Ascending aorta (tissue), 2 donors: Measurements from ENCODE around the gene RAB15. TPM values are rescaled to one million over a fixed set of nuclear protein-coding genes. Genes with fewer than 3 reads are reported as not detected.

ENCODE experiments used
- DNase-seq, 2 donors: peaks; one replicate each; pipeline ENCODE4 v3.0.0-alpha.2; 2019; ENCODE audit warnings: low spot score in 2 of 2
- H3K27ac ChIP-seq, 2 donors: fragments of 200-600 bp; sonication (generic); one replicate each; pipeline ENCODE4 v1.5.1; 2016 to 2017; ENCODE audit warnings: mild to moderate bottlenecking in 1 of 2
- H3K27me3 ChIP-seq: fragments of 200-600 bp; sonication (generic); one replicate; pipeline ENCODE4 v1.5.1; 2017
- H3K36me3 ChIP-seq, 2 donors: fragments of 200-600 bp; sonication (generic); one replicate each; pipeline ENCODE4 v1.5.1; 2016
- H3K4me1 ChIP-seq, 2 donors: fragments of 200-600 bp; sonication (generic); one replicate each; pipeline ENCODE4 v1.5.1; 2016 to 2017; ENCODE audit warnings: mild to moderate bottlenecking in 1 of 2
- H3K4me3 ChIP-seq, 2 donors: fragments of 200-600 bp; sonication (generic); one replicate each; pipeline ENCODE4 v1.5.1; 2016 to 2017; ENCODE audit warnings: mild to moderate bottlenecking in 1 of 2
- H3K9me3 ChIP-seq, 2 donors: fragments of 200-600 bp; sonication (generic); one replicate each; pipeline ENCODE4 v1.5.1; 2016
- intact Hi-C: fragments of 100-400 bp; cut with DNase I; formaldehyde crosslinking; loops from one replicate; pipeline ENCODE4 v1.15.1; 2023
- total RNA-seq: library from RNA; depleted of rRNA; stranded (reverse); fragments of >200 nt; gene quantifications from one replicate; pipeline ENCODE4 v1.1.0, GENCODE V29; 2016
- TF ChIP-seq, protein P1 (sequence below), 3 experiments: fragments of 200-600 bp in 2 of 3; fragments of 450-650 bp in 1 of 3; sonication (generic) in 2 of 3; IDR thresholded peaks; one replicate each; pipeline ENCODE4 v1.5.1; 2016 to 2019; ENCODE audit warnings: antibody characterized with exemption in 3 of 3, mild to moderate bottlenecking in 1 of 3, moderate library complexity in 1 of 3

Gene RAB15
- total RNA-seq, 1 donor from 2014 or later: 1.6 TPM

DNA sequence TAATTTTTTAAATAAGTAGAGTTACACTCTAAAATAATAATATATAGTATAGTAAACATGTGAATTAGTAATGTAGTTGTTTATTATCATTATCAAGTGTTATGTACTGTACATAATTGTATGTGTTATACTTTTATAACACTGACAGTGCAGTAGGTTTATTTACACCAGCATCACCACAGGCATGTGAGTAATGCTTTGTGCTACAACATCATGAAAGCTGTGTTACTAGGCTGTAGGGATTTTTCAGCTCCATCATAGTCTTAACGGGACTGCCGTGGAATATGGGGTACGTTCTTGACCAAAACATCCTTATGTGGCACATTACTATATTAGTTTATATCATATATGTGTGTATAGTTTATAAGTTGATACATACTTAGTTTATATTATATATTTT lies 23.2 kb upstream of the RAB15 start:
- H3K27me3 ChIP-seq: no peaks in the 10 kb centered on the region
- DNase-seq: no peak
- no peak overlapping the region for H3K27ac ChIP-seq
- H3K4me1 ChIP-seq: no peaks in the 10 kb centered on the region
- no peak overlapping the region for H3K4me3 ChIP-seq
- TF ChIP-seq, protein P1, sequence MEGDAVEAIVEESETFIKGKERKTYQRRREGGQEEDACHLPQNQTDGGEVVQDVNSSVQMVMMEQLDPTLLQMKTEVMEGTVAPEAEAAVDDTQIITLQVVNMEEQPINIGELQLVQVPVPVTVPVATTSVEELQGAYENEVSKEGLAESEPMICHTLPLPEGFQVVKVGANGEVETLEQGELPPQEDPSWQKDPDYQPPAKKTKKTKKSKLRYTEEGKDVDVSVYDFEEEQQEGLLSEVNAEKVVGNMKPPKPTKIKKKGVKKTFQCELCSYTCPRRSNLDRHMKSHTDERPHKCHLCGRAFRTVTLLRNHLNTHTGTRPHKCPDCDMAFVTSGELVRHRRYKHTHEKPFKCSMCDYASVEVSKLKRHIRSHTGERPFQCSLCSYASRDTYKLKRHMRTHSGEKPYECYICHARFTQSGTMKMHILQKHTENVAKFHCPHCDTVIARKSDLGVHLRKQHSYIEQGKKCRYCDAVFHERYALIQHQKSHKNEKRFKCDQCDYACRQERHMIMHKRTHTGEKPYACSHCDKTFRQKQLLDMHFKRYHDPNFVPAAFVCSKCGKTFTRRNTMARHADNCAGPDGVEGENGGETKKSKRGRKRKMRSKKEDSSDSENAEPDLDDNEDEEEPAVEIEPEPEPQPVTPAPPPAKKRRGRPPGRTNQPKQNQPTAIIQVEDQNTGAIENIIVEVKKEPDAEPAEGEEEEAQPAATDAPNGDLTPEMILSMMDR (IDR thresholded peaks at IDR 0.05): no peak
- no peaks in the 10 kb centered on the region for H3K9me3 ChIP-seq
- no peaks in the 10 kb centered on the region for H3K36me3 ChIP-seq
- intact Hi-C loops: no loop called here

DNA sequence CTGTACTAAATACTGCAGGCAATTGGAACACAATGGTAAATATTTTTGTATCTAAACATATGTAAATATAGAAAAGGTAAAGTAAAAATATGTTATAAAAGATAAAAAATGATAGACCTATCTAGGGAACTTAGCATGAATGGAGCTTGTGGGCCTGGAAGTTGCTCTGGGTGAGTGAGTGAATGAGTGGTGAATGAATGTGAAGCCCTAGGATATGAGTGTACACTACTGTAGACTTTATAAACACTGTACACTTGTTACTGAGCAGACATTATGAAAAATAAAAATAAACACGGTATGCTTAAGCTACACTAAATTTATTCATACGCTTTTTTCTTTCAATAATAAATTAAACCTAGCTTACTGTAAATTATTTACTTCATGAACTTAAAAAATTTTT lies 22.4 kb upstream of the RAB15 start:
- DNase-seq: no peak
- Histone ChIP-seq H3K27ac (no peak overlapping the region), H3K36me3 (no peaks in the 10 kb centered on the region), H3K4me1 (no peaks in the 10 kb centered on the region), H3K27me3 (no peaks in the 10 kb centered on the region), H3K4me3 (no peak overlapping the region), H3K9me3 (no peaks in the 10 kb centered on the region)
- TF ChIP-seq, protein P1 (IDR thresholded peaks at IDR 0.05): no peak
- intact Hi-C loops: no loop called here

DNA sequence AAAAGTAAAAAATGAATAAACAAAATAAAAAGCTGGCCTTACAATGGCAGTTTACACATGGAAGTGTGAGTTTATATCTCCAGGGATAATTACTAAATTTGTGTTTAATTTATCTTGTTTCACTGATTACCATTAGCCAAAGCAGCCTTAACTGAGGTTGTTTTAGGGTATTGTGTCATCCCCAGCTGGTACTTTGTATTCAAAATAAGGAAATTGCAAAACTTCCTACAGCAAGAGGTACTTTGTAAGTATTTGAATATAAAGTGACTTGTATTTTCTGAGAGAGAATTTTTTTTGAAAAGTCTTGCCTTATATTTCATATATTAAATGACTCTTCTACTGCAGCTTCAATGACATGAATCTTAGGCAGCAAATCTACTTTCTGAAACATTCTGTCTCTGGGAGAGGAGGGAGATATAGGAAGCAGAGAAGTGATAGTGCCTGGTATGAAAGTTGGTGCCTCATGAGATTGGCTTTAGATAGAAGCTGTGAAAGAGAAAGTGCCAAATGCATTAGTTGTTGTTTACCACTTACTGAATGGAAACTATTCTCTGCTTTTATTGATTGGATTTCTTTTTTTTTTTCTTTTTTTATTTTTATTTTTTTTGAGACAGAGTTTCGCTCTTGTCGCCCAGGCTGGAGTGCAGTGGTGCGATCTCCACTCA lies 21.3 kb upstream of the RAB15 start:
- no peak overlapping the region for H3K27ac ChIP-seq
- DNase-seq: no peak
- no peaks in the 10 kb centered on the region for H3K9me3 ChIP-seq
- TF ChIP-seq, protein P1 (IDR thresholded peaks at IDR 0.05): no peak
- H3K36me3 ChIP-seq: no peaks in the 10 kb centered on the region
- H3K4me3 ChIP-seq: no peak overlapping the region
- intact Hi-C loops: no loop called here
- no peaks in the 10 kb centered on the region for H3K4me1 ChIP-seq
- H3K27me3 ChIP-seq: no peaks in the 10 kb centered on the region

DNA sequence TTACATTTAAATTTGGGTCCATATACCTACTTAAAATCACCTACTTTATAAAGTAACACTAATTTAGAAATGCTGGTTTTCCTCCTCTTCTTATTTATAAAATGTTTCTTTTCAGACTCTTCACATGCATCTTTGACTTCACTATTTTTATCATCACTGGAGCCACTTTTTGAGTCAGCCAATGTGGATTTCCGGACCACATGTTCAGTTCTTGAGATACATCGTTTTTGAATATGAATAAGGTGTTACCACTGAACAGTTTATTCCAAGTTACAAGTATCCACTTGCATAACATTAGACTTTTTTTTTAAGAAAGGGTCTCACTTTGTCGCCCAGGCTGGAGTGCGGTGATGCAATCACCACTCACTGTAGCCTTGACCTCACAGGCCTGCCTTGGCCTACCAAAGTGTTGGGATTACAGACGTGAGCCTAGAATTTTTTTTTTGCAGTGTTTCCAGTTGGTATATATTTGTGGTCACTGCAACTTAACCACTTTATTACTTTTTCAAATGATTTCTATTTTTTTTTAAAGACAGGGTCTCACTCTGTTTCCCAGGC lies 20.3 kb upstream of the RAB15 start:
- TF ChIP-seq, protein P1 (IDR thresholded peaks at IDR 0.05): no peak
- intact Hi-C loops: no loop called here
- no peaks in the 10 kb centered on the region for H3K9me3 ChIP-seq

DNA sequence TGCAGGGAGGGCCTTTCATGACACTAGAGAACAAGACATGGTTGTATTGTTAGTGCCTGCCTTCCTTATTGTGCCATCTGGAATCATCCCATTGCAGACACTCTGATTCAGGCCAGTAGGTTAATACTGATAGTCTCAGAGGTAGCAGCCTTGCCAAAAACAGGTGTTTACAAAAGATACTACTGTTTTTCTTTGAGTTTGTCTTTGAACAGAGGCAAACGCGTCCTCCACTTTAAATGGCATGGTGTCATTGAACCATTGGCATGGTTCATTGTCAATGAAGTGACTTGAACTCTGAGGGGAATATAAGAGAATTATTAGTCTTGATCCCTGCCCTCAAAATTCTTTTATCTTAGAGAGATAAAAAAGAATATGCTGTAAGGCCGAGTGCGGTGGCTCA lies 18.8 kb upstream of the RAB15 start:
- Histone ChIP-seq H3K4me1 (no peaks in the 10 kb centered on the region), H3K4me3 (no peak overlapping the region), H3K36me3 (no peaks in the 10 kb centered on the region), H3K27ac (no peak overlapping the region), H3K27me3 (no peaks in the 10 kb centered on the region), H3K9me3 (no peaks in the 10 kb centered on the region)
- no peak for DNase-seq
- intact Hi-C loops: no loop called here
- TF ChIP-seq, protein P1 (IDR thresholded peaks at IDR 0.05): no peak

More for the DNA sequence above, 20.3 kb upstream of the RAB15 start:
- no peaks in the 10 kb centered on the region for H3K4me1 ChIP-seq
- no peaks in the 10 kb centered on the region for H3K36me3 ChIP-seq
- no peaks in the 10 kb centered on the region for H3K27me3 ChIP-seq
- DNase-seq: no peak
- no peak overlapping the region for H3K4me3 ChIP-seq
- no peak overlapping the region for H3K27ac ChIP-seq
